ENCODE data around the gene FBRSL1. TPM values are rescaled to one million over a fixed set of nuclear protein-coding genes. Genes with fewer than 3 reads are reported as not detected.
A peak's percentile ranks its signal among the peaks of the same experiment; 100 is the strongest.

Gene FBRSL1
- total and polyA plus RNA-seq, 7 donors = 3.9 to 37.0 (median 10.3) TPM

- Histone ChIP-seq H3K36me3 (no peaks in the 10 kb centered on the region), H3K9me3 (no peaks in the 10 kb centered on the region), H3K27ac (no peak overlapping the region), H3K4me1 (peaks cover 0 to 8% (median 7%) of the 10 kb centered on the region in 4 donors), H3K4me3 (no peak overlapping the region), H3K27me3 (peaks cover 0 to 8% (median 0%) of the 10 kb centered on the region in 3 donors)
- DNase-seq = no peak
- no peak for TF ChIP-seq CTCF (IDR thresholded peaks at IDR 0.05)
- TF ChIP-seq EP300 (IDR thresholded peaks at IDR 0.05) = no peak
- no peak for TF ChIP-seq POLR2A (IDR thresholded peaks at IDR 0.05)
- TF ChIP-seq POLR2AphosphoS5 (IDR thresholded peaks at IDR 0.05) = no peak
- WGBS, 2 donors = 92 to 94% methylated on average over 8 of the region's 8 CpGs
- intact Hi-C loops (cut with DNase I) = no loop called here
Observed at GRCh38 chr12:132485619-132486018, 4.3 kb upstream of the FBRSL1 start.

- H3K4me1 ChIP-seq = peaks cover 0 to 13% (median 10%) of the 10 kb centered on the region in 4 donors
- H3K27me3 ChIP-seq = peaks cover 0 to 6% (median 0%) of the 10 kb centered on the region in 3 donors
- H3K27ac ChIP-seq = no peak overlapping the region
- no peaks in the 10 kb centered on the region for H3K36me3 ChIP-seq
- no peaks in the 10 kb centered on the region for H3K9me3 ChIP-seq
- no peak for DNase-seq
- WGBS, 2 donors = 75 to 79% methylated on average over 8 of the region's 8 CpGs
- TF ChIP-seq EP300 (IDR thresholded peaks at IDR 0.05) = no peak
- no peak for TF ChIP-seq POLR2A (IDR thresholded peaks at IDR 0.05)
- TF ChIP-seq CTCF (IDR thresholded peaks at IDR 0.05) = no peak
- TF ChIP-seq POLR2AphosphoS5 (IDR thresholded peaks at IDR 0.05) = no peak
- intact Hi-C loops (cut with DNase I) = no loop called here
- H3K4me3 ChIP-seq = no peak overlapping the region
Observed at GRCh38 chr12:132486168-132486567, 3.8 kb upstream of the FBRSL1 start.

- H3K27ac ChIP-seq = no peak overlapping the region
- H3K4me3 ChIP-seq = no peak overlapping the region
- DNase-seq = no peak
- peaks cover 0 to 6% (median 0%) of the 10 kb centered on the region in 3 donors for H3K27me3 ChIP-seq
- no peaks in the 10 kb centered on the region for H3K36me3 ChIP-seq
- intact Hi-C loops (cut with DNase I) = no loop called here
- TF ChIP-seq POLR2A (IDR thresholded peaks at IDR 0.05) (no peak), POLR2AphosphoS5 (IDR thresholded peaks at IDR 0.05) (no peak), EP300 (IDR thresholded peaks at IDR 0.05) (no peak)
- no peaks in the 10 kb centered on the region for H3K9me3 ChIP-seq
- peaks cover 0 to 17% (median 14%) of the 10 kb centered on the region in 4 donors for H3K4me1 ChIP-seq
- 83 to 91% methylated on average over 17 of the region's 17 CpGs for WGBS, 2 donors
Observed at GRCh38 chr12:132486576-132486975, 3.4 kb upstream of the FBRSL1 start.

GRCh38 chr12:132487311-132487741 is 2.6 kb upstream of the FBRSL1 start:
- peaks cover 0 to 25% (median 22%) of the 10 kb centered on the region in 4 donors for H3K4me1 ChIP-seq
- no peaks in the 10 kb centered on the region for H3K36me3 ChIP-seq
- 88 to 91% methylated on average over 14 of the region's 14 CpGs for WGBS, 2 donors
- intact Hi-C loops (cut with DNase I) = no loop called here
- DNase-seq = no peak
- no peaks in the 10 kb centered on the region for H3K9me3 ChIP-seq
- no peak overlapping the region for H3K27ac ChIP-seq
- TF ChIP-seq POLR2AphosphoS5 (IDR thresholded peaks at IDR 0.05) (no peak), EP300 (IDR thresholded peaks at IDR 0.05) (no peak), POLR2A (IDR thresholded peaks at IDR 0.05) (no peak), CTCF (IDR thresholded peaks at IDR 0.05) (no peak)
- H3K4me3 ChIP-seq = no peak overlapping the region
- peaks cover 0 to 4% (median 0%) of the 10 kb centered on the region in 3 donors for H3K27me3 ChIP-seq

- Histone ChIP-seq H3K27ac (peak overlapping the region; percentile 58 to 76 (median 75)), H3K9me3 (no peaks in the 10 kb centered on the region), H3K4me3 (peak overlapping the region; percentile 36 to 84 (median 72)), H3K36me3 (no peaks in the 10 kb centered on the region), H3K4me1 (peaks cover 0 to 36% (median 33%) of the 10 kb centered on the region in 4 donors), H3K27me3 (no peaks in the 10 kb centered on the region)
- intact Hi-C loops (cut with DNase I) = no loop called here
- 13 to 17% methylated on average over 23 of the region's 23 CpGs for WGBS, 2 donors
- TF ChIP-seq POLR2A (IDR thresholded peaks at IDR 0.05) = no peak
- no peak for TF ChIP-seq CTCF (IDR thresholded peaks at IDR 0.05)
- TF ChIP-seq POLR2AphosphoS5 (IDR thresholded peaks at IDR 0.05) = no peak
- TF ChIP-seq EP300 (IDR thresholded peaks at IDR 0.05) = no peak
- no peak for DNase-seq
Observed at GRCh38 chr12:132488127-132489077, 1.5 kb upstream of the FBRSL1 start.

Measured in sigmoid colon (tissue), 7 donors.